Activated T-cell treated with anti-CD3 and anti-CD28 coated beads, Interleukin-2, amount 50 U/mL, for 48 hours (primary cell): ENCODE results near the gene CFC1.
"Not testable (repeated sequence)": the region's sequence is repeated elsewhere in the genome, so short reads cannot be mapped to it uniquely, and the experiment has no call there.

Source experiments
- DNase-seq, 2 experiments: peaks; one replicate each; pipeline ENCODE4 v3.0.0-alpha.2; 2020

Gene CFC1

DNA sequence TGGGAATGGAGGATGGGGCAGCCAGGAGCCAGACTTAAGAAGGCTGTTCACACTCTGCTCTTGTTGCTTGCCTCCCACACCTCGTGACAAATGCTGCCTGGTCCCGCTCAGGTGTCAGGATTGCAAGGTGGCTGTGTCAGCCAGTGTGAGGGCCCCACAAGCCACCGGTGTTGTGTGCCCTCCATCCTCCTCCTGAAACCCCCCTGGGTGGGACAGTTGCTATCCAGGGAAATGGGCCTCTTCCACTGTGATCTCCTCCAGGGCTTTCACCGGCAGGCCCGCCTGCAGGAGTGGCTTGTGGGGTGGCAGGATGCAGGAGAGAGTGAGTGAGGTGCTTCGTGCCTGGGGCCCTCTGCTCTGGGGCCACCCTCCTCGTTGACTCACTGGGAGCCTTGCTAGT lies 16.4 kb downstream of the CFC1 start:
- DNase-seq, result not testable (repeated sequence)

DNA sequence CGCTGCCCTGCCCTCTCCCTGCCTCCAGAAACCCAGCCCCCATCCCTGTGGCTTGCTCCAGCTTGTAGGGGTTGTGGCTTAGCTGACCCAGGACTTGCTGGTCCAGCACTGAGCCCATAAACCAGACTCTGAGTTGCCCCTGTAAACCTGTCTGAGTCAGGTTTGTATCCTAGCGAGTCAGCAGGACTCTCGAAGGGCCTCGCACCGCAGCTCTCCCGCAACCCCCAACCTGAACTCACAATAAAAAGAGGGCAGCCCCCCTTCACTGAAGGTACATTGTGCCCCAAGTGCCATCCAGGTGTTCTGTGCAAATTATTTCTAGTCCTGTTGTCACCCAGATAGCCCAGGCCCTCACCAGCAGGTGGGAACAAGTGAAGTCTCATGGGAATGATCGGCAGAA lies 17.9 kb downstream of the CFC1 start:
- DNase-seq, result not testable (repeated sequence)

DNA sequence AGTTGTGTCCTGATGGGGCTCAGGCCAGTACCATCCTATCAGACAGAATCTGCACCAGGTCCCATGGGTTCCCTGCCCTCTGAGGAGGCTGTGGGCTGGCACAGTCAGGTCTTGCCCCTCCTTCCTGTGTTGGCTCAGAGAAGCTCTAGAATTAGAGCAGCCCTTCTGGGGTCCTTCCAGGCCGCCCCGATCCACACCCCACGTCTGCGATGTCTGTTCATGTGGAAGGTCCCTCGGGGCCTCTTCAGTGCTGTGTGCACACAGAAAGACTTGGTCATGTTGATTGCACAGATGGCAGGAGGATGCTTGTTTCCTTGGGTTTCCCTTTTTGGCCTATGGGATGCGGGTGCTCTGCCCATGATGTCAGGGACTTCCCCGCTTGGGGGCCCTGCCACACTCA lies 20.3 kb downstream of the CFC1 start:
- not testable (repeated sequence) for DNase-seq

DNA sequence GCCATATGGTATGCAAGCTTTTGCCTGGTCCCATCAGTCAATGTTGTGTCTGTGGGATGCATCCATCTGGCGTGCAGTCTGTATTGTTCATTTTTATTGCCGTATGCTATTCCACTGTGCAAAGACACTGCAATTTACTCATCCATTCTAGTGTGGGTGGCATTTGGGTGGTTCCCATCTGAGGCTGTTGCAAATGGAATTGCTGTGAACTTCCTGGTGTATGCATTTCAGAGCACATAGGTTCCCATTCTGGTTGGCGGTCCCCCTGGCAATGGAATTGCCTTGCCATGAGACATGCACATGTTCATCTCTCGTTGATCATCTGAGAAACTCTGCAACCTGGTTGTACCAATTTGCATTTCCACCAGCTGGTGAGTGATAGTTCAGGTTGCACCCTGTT lies 21.8 kb downstream of the CFC1 start:
- not testable (repeated sequence) for DNase-seq

DNA sequence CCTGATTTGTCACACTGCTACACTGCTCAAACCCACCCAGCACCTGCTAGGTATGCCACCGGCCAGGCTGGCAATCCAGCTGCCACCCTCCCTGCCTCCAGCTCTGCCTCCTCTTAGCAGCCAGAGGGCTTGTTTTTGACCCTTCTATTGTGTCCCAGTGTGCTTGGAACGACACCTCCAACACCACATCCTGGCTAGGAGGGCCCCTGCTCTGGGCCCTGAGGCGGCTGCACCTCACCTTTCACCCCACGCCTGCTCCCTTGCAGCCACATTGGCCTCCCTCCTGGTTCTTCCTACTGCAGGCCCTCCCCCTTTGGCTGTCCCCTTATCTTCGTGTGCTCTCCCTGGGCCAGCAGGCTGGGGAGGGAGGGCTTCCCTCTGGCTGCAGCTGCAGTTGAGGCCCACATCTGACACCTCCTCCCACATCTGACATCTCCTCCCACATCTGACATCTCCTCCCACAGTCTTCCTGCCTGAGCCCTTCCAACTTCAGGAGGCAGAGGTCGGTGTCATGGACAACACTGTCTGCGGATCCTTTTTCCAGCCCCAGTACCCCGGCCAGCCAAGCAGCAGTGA lies 23.1 kb downstream of the CFC1 start:
- not testable (repeated sequence) for DNase-seq

DNA sequence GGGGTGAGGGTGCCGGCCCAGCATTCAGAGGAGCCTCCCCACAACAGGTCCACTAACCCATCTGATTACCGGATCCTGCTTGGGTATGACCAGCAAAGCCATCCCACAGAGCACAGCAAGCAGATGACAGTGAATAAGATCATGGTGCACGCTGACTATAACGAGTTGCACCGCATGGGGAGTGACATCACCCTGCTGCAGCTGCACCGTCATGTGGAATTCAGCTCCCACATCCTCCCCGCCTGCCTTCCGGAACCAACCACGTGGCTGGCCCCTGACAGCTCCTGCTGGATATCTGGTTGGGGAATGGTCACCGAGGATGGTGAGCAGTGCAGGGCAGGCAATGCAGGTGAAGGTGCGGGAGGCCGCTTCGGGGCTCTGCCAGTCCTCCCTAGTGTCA lies 25.1 kb downstream of the CFC1 start:
- not testable (repeated sequence) for DNase-seq

DNA sequence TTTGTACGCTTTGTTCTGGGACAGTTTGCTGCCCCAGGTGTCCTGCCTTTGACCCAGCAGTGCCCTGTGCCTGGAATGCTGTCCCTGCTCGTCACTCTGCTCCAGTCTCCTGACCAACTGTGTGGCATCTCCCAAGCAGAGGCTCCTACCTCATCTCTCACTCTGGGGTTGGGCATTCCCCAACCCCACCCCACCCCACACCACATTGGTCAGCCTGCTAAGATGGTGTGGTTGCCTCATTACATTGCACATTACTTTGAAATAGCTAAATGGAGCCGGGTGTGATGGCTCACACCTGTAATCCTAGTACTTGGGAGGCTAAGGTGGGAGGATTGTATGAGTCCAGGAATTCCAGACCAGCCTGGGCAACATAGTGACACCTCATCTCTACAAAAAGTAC lies 27.4 kb downstream of the CFC1 start:
- DNase-seq, result not testable (repeated sequence)

DNA sequence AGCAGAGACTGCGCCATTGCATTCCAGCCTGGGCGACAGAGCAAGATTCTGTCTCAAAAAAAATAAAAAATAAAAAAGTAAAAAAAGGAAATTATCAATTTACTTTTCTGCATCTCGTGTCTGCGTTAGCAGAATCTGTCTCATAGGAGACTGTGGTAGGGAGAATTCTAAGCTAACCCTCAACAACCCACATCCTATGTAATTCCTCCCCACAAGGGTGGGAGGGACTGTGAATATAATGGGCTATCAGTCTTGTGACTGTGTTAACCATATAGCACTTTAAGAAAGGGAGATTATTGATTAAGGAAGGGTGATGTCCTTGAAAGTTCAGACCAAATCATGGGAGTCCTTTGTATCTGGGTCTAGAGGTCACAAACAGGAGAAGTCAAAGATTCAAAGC lies 33.2 kb downstream of the CFC1 start:
- not testable (repeated sequence) for DNase-seq

DNA sequence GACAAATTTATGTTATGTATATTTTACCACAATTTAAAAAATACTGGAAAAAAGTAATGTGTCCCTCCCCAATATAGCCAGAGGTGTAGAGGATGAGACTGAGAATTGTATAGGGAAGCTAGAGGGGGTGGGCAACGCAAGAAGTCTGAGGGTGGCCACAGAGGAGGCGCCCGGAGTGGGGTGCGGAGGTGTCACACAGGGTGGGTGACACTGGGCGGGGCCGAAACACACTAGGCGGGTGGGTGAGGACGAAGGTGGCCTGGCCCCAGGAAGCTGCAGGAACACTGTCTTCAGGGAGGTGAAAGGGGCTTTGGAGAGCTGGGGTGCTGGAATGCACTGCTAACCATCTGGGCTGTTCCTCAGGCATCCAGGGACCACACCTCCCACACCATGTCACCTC lies 42.9 kb downstream of the CFC1 start:
- not testable (repeated sequence) for DNase-seq

DNA sequence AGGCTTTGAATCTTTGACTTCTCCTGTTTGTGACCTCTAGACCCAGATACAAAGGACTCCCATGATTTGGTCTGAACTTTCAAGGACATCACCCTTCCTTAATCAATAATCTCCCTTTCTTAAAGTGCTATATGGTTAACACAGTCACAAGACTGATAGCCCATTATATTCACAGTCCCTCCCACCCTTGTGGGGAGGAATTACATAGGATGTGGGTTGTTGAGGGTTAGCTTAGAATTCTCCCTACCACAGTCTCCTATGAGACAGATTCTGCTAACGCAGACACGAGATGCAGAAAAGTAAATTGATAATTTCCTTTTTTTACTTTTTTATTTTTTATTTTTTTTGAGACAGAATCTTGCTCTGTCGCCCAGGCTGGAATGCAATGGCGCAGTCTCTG lies 45.2 kb downstream of the CFC1 start:
- DNase-seq, result not testable (repeated sequence)

DNA sequence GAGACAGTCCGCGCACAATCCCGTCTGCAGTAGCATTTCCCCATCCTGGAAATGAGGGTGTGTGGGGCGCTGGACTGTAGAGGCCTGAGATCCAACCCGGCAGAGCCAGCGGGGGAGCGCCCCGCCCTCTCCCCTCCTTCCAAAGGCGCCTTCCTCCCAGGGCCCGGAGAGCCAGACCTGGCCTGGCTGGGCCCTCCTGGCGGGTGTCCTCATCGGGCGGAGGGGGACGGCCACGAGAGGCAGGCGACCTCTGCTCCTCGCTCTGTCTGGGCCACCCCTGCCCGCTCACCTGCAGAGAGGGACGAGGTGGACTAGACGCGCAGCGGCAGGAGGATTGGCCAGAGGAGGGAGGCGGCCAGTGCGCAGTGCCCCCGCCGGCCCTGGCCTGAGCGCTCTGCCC lies 49.9 kb downstream of the CFC1 start:
- DNase-seq, result not testable (repeated sequence)

DNA sequence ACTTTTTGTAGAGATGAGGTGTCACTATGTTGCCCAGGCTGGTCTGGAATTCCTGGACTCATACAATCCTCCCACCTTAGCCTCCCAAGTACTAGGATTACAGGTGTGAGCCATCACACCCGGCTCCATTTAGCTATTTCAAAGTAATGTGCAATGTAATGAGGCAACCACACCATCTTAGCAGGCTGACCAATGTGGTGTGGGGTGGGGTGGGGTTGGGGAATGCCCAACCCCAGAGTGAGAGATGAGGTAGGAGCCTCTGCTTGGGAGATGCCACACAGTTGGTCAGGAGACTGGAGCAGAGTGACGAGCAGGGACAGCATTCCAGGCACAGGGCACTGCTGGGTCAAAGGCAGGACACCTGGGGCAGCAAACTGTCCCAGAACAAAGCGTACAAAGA lies 51.0 kb downstream of the CFC1 start:
- DNase-seq, result not testable (repeated sequence)

DNA sequence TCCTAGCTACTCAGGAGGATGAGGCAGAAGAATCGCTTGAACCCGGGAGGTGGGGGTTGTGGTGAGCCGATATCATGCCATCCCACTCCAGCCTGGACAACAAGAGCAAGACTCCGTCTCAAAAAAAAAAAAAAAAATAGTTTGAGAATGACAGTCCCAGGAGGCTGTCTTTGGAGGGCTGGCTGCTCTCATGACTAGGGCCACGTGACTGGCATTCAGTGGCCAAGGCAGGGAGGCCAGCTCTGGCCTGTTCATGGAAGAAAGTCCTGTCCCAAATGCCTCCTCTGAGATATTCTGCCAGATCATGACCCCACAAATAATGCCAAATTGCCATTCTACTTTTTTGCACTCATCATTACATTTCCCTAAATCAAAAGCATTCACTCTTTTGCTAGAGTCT lies 54.4 kb downstream of the CFC1 start:
- not testable (repeated sequence) for DNase-seq

DNA sequence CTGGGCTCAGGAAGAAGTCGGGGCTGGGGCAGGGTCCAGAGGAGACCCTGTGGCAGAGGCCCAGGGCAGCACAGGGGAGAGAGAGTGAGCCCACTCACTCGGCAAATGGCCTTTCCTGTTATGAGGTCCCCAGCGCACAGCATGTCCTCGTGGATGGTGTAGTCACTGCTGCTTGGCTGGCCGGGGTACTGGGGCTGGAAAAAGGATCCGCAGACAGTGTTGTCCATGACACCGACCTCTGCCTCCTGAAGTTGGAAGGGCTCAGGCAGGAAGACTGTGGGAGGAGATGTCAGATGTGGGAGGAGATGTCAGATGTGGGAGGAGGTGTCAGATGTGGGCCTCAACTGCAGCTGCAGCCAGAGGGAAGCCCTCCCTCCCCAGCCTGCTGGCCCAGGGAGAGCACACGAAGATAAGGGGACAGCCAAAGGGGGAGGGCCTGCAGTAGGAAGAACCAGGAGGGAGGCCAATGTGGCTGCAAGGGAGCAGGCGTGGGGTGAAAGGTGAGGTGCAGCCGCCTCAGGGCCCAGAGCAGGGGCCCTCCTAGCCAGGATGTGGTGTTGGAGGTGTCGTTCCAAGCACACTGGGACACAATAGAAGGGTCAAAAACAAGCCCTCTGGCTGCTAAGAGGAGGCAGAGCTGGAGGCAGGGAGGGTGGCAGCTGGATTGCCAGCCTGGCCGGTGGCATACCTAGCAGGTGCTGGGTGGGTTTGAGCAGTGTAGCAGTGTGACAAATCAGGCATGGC lies 55.4 kb downstream of the CFC1 start:
- DNase-seq, result not testable (repeated sequence)

DNA sequence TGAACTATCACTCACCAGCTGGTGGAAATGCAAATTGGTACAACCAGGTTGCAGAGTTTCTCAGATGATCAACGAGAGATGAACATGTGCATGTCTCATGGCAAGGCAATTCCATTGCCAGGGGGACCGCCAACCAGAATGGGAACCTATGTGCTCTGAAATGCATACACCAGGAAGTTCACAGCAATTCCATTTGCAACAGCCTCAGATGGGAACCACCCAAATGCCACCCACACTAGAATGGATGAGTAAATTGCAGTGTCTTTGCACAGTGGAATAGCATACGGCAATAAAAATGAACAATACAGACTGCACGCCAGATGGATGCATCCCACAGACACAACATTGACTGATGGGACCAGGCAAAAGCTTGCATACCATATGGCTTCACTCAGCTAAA lies 56.6 kb downstream of the CFC1 start:
- DNase-seq, result not testable (repeated sequence)
